ENCODE measurements around the gene HS3ST3A1.

GRCh38 chr17:13540546-13540945 lies 61.2 kb downstream of the HS3ST3A1 start:
- no peak for TF ChIP-seq ASH2L (IDR thresholded peaks at IDR 0.05; ENCODE audit: low read length)
- TF ChIP-seq EP300 (IDR thresholded peaks at IDR 0.05; ENCODE audit: borderline replicate concordance in 1 of 2, low read depth in 2 of 2, low read length in 2 of 2), result no peak
- TF ChIP-seq CEBPB (IDR thresholded peaks at IDR 0.05; ENCODE audit: low read depth, low read length), result no peak
- TF ChIP-seq CTCF (IDR thresholded peaks at IDR 0.05; ENCODE audit: control extremely low read depth in 1 of 3, insufficient read depth in 1 of 3, low read depth in 1 of 3, low read length in 3 of 3), result no peak
- no peak for TF ChIP-seq FOSL1 (IDR thresholded peaks at IDR 0.05; ENCODE audit: insufficient read depth, low read depth, low read length)
- TF ChIP-seq RAD21 (IDR thresholded peaks at IDR 0.05 in 1 of 2, conservative IDR thresholded peaks at IDR 0.05 in 1 of 2; ENCODE audit: low read depth in 2 of 2, low read length in 2 of 2), result no peak
